Measurements from ENCODE around the gene IDH1.
"Not testable (repeated sequence)": the region's sequence is repeated elsewhere in the genome, so short reads cannot be mapped to it uniquely, and the experiment has no call there.

The IDH1 gene

GRCh38 chr2:208221873-208222272, 33.0 kb downstream of the IDH1 start:
- H3K4me3 ChIP-seq (ENCODE audit: extremely low read depth, insufficient read depth, low read length, poor library complexity, severe bottlenecking); H3K36me3 ChIP-seq (ENCODE audit: control insufficient read depth, insufficient read depth, low read length); H3K4me1 ChIP-seq (ENCODE audit: control insufficient read depth, insufficient read depth, low read length, poor library complexity, severe bottlenecking); H3K9me3 ChIP-seq (ENCODE audit: control insufficient read depth, low read length); H3K27ac ChIP-seq (ENCODE audit: low read depth, low read length, severe bottlenecking): not testable (repeated sequence)
- WGBS, 2 experiments (ENCODE audit: insufficient coverage in 2 of 2): 72 to 80% methylated on average over 1 to 3 of the region's 3 CpGs

GRCh38 chr2:208210688-208211451, 44.0 kb downstream of the IDH1 start:
- no peaks in the 10 kb centered on the region for H3K4me1 ChIP-seq (ENCODE audit: control insufficient read depth, insufficient read depth, low read length, poor library complexity, severe bottlenecking)
- 86 to 91% methylated on average over 5 to 9 of the region's 9 CpGs for WGBS, 2 experiments (ENCODE audit: insufficient coverage in 2 of 2)

GRCh38 chr2:208208335-208209085, 46.4 kb downstream of the IDH1 start:
- no peaks in the 10 kb centered on the region for H3K9me3 ChIP-seq (ENCODE audit: control insufficient read depth, low read length)
- WGBS, 2 experiments (ENCODE audit: insufficient coverage in 2 of 2): 90 to 95% methylated on average over 4 to 5 of the region's 9 CpGs
- no peaks in the 10 kb centered on the region for H3K36me3 ChIP-seq (ENCODE audit: control insufficient read depth, insufficient read depth, low read length)
- no peaks in the 10 kb centered on the region for H3K4me1 ChIP-seq (ENCODE audit: control insufficient read depth, insufficient read depth, low read length, poor library complexity, severe bottlenecking)
- H3K27ac ChIP-seq (ENCODE audit: low read depth, low read length, severe bottlenecking): no peak overlapping the region
- no peak overlapping the region for H3K4me3 ChIP-seq (ENCODE audit: extremely low read depth, insufficient read depth, low read length, poor library complexity, severe bottlenecking)

More at GRCh38 chr2:208210688-208211451, 44.0 kb downstream of the IDH1 start:
- Histone ChIP-seq H3K36me3 (ENCODE audit: control insufficient read depth, insufficient read depth, low read length) (no peaks in the 10 kb centered on the region), H3K9me3 (ENCODE audit: control insufficient read depth, low read length) (no peaks in the 10 kb centered on the region), H3K27ac (ENCODE audit: low read depth, low read length, severe bottlenecking) (no peak overlapping the region), H3K4me3 (ENCODE audit: extremely low read depth, insufficient read depth, low read length, poor library complexity, severe bottlenecking) (no peak overlapping the region)

GRCh38 chr2:208207769-208208168, 47.1 kb downstream of the IDH1 start:
- no peaks in the 10 kb centered on the region for H3K4me1 ChIP-seq (ENCODE audit: control insufficient read depth, insufficient read depth, low read length, poor library complexity, severe bottlenecking)
- no peaks in the 10 kb centered on the region for H3K36me3 ChIP-seq (ENCODE audit: control insufficient read depth, insufficient read depth, low read length)
- H3K9me3 ChIP-seq (ENCODE audit: control insufficient read depth, low read length): no peaks in the 10 kb centered on the region
- H3K27ac ChIP-seq (ENCODE audit: low read depth, low read length, severe bottlenecking): no peak overlapping the region
- WGBS, 2 experiments (ENCODE audit: insufficient coverage in 2 of 2): 94 to 100% methylated on average over 1 to 2 of the region's 3 CpGs
- no peak overlapping the region for H3K4me3 ChIP-seq (ENCODE audit: extremely low read depth, insufficient read depth, low read length, poor library complexity, severe bottlenecking)

- Histone ChIP-seq H3K4me3 (ENCODE audit: extremely low read depth, insufficient read depth, low read length, poor library complexity, severe bottlenecking) (no peak overlapping the region), H3K27ac (ENCODE audit: low read depth, low read length, severe bottlenecking) (no peak overlapping the region), H3K36me3 (ENCODE audit: control insufficient read depth, insufficient read depth, low read length) (no peaks in the 10 kb centered on the region), H3K4me1 (ENCODE audit: control insufficient read depth, insufficient read depth, low read length, poor library complexity, severe bottlenecking) (no peaks in the 10 kb centered on the region), H3K9me3 (ENCODE audit: control insufficient read depth, low read length) (no peaks in the 10 kb centered on the region)
- WGBS, 2 experiments (ENCODE audit: insufficient coverage in 2 of 2): 100% methylated on average over 1 to 2 of the region's 5 CpGs
These were observed 50.7 kb downstream of the IDH1 start for GRCh38 chr2:208204166-208204565.

GRCh38 chr2:208195531-208195930, 59.3 kb downstream of the IDH1 start:
- Histone ChIP-seq H3K4me1 (ENCODE audit: control insufficient read depth, insufficient read depth, low read length, poor library complexity, severe bottlenecking) (no peaks in the 10 kb centered on the region), H3K4me3 (ENCODE audit: extremely low read depth, insufficient read depth, low read length, poor library complexity, severe bottlenecking) (no peak overlapping the region), H3K9me3 (ENCODE audit: control insufficient read depth, low read length) (no peaks in the 10 kb centered on the region), H3K27ac (ENCODE audit: low read depth, low read length, severe bottlenecking) (no peak overlapping the region), H3K36me3 (ENCODE audit: control insufficient read depth, insufficient read depth, low read length) (no peaks in the 10 kb centered on the region)
- WGBS, 2 experiments (ENCODE audit: insufficient coverage in 2 of 2): 96 to 100% methylated on average over 2 to 3 of the region's 3 CpGs

GRCh38 chr2:208192611-208193236, 62.1 kb downstream of the IDH1 start:
- H3K4me1 ChIP-seq (ENCODE audit: control insufficient read depth, insufficient read depth, low read length, poor library complexity, severe bottlenecking): no peaks in the 10 kb centered on the region
- WGBS, 2 experiments (ENCODE audit: insufficient coverage in 2 of 2): 97 to 100% methylated on average over 4 of the region's 8 CpGs
- H3K4me3 ChIP-seq (ENCODE audit: extremely low read depth, insufficient read depth, low read length, poor library complexity, severe bottlenecking): no peak overlapping the region
- no peaks in the 10 kb centered on the region for H3K36me3 ChIP-seq (ENCODE audit: control insufficient read depth, insufficient read depth, low read length)
- H3K27ac ChIP-seq (ENCODE audit: low read depth, low read length, severe bottlenecking): no peak overlapping the region
- no peaks in the 10 kb centered on the region for H3K9me3 ChIP-seq (ENCODE audit: control insufficient read depth, low read length)

GRCh38 chr2:208189810-208190503, 64.9 kb downstream of the IDH1 start, which contains the start of gene C2orf80:
Gene C2orf80, minus strand, starts transcription at chr2:208190030. Its CDS starts 3,044 bp downstream, at chr2:208186986.
- H3K4me1 ChIP-seq (ENCODE audit: control insufficient read depth, insufficient read depth, low read length, poor library complexity, severe bottlenecking): no peaks in the 10 kb centered on the region
- H3K4me3 ChIP-seq (ENCODE audit: extremely low read depth, insufficient read depth, low read length, poor library complexity, severe bottlenecking): no peak within 1 kb of the TSS

GRCh38 chr2:208189069-208189809, 65.6 kb downstream of the IDH1 start:
- no peaks in the 10 kb centered on the region for H3K36me3 ChIP-seq (ENCODE audit: control insufficient read depth, insufficient read depth, low read length)
- no peak overlapping the region for H3K27ac ChIP-seq (ENCODE audit: low read depth, low read length, severe bottlenecking)
- 86% methylated on average over 1 of the region's 5 CpGs; no CpG with 5 or more reads in 1 of the 2 experiments for WGBS, 2 experiments (ENCODE audit: insufficient coverage in 2 of 2)
- no peak overlapping the region for H3K4me3 ChIP-seq (ENCODE audit: extremely low read depth, insufficient read depth, low read length, poor library complexity, severe bottlenecking)
- H3K9me3 ChIP-seq (ENCODE audit: control insufficient read depth, low read length): no peaks in the 10 kb centered on the region
- no peaks in the 10 kb centered on the region for H3K4me1 ChIP-seq (ENCODE audit: control insufficient read depth, insufficient read depth, low read length, poor library complexity, severe bottlenecking)

More at GRCh38 chr2:208189810-208190503, 64.9 kb downstream of the IDH1 start, which contains the start of gene C2orf80:
- Histone ChIP-seq H3K9me3 (ENCODE audit: control insufficient read depth, low read length) (no peaks in the 10 kb centered on the region), H3K36me3 (ENCODE audit: control insufficient read depth, insufficient read depth, low read length) (no peaks in the 10 kb centered on the region), H3K27ac (ENCODE audit: low read depth, low read length, severe bottlenecking) (peak within 1 kb of the TSS; percentile 3)
- 78 to 88% methylated on average over 5 to 8 of the region's 10 CpGs for WGBS, 2 experiments (ENCODE audit: insufficient coverage in 2 of 2)

GRCh38 chr2:208186893-208187292, 68.0 kb downstream of the IDH1 start:
- Histone ChIP-seq H3K27ac (ENCODE audit: low read depth, low read length, severe bottlenecking) (no peak overlapping the region), H3K36me3 (ENCODE audit: control insufficient read depth, insufficient read depth, low read length) (no peaks in the 10 kb centered on the region), H3K4me3 (ENCODE audit: extremely low read depth, insufficient read depth, low read length, poor library complexity, severe bottlenecking) (no peak overlapping the region), H3K9me3 (ENCODE audit: control insufficient read depth, low read length) (no peaks in the 10 kb centered on the region), H3K4me1 (ENCODE audit: control insufficient read depth, insufficient read depth, low read length, poor library complexity, severe bottlenecking) (no peaks in the 10 kb centered on the region)
- WGBS, 2 experiments (ENCODE audit: insufficient coverage in 2 of 2): 69 to 79% methylated on average over 2 of the region's 2 CpGs

Data from mesodermal cell (in vitro differentiated cells).